Neural progenitor cell (in vitro differentiated cells): Measurements from ENCODE around the gene NCK2. TPM values are rescaled to one million over a fixed set of nuclear protein-coding genes. Genes with fewer than 3 reads are reported as not detected.

Source experiments
- DNase-seq: peaks from one replicate; pipeline ENCODE4 v3.0.0-alpha.2; 2016; ENCODE audit warnings: low spot score
- H2AFZ ChIP-seq: fragments of 200-600 bp; sonication (generic); replicated peaks from 2 replicates; pipeline ENCODE4 v1.6.1; 2016; ENCODE audit warnings: antibody characterized with exemption
- H3F3A ChIP-seq: fragments of 200-600 bp; sonication (generic); 2 replicates; pipeline ENCODE4 v1.6.1; 2016; ENCODE audit warnings: antibody characterized with exemption, low read depth
- H3K27ac ChIP-seq: fragments of 200-600 bp; sonication (generic); 2 replicates; pipeline ENCODE4 v1.5.1; 2016; ENCODE audit warnings: mild to moderate bottlenecking
- H3K27me3 ChIP-seq: fragments of 200-600 bp; sonication (generic); 2 replicates; pipeline ENCODE4 v1.6.1; 2016; ENCODE audit warnings: mild to moderate bottlenecking, moderate library complexity
- H3K36me3 ChIP-seq: fragments of 200-600 bp; sonication (generic); 2 replicates; pipeline ENCODE4 v1.5.1; 2016
- H3K4me1 ChIP-seq: fragments of 200-600 bp; sonication (generic); 2 replicates; pipeline ENCODE4 v1.6.1; 2016; ENCODE audit warnings: mixed run types
- H3K4me2 ChIP-seq: fragments of 200-600 bp; sonication (generic); 2 replicates; pipeline ENCODE4 v1.6.1; 2016
- H3K4me3 ChIP-seq: fragments of 200-600 bp; sonication (generic); 2 replicates; pipeline ENCODE4 v1.5.1; 2016
- H3K79me2 ChIP-seq: fragments of 200-600 bp; sonication (generic); 2 replicates; pipeline ENCODE4 v1.6.1; 2016; ENCODE audit warnings: low read depth
- H3K9ac ChIP-seq: fragments of 200-600 bp; sonication (generic); 2 replicates; pipeline ENCODE4 v1.6.1; 2016
- H3K9me3 ChIP-seq: fragments of 200-600 bp; sonication (generic); 2 replicates; pipeline ENCODE4 v1.5.1; 2016; ENCODE audit warnings: low read depth
- H4K20me1 ChIP-seq: fragments of 200-600 bp; sonication (generic); 2 replicates; pipeline ENCODE4 v1.6.1; 2016; ENCODE audit warnings: low read depth
- H3K27ac Mint-ChIP-seq: 3 replicates; pipeline ENCODE4 v1.8.0; 2021; ENCODE audit warnings: mixed read lengths
- H3K27me3 Mint-ChIP-seq: 2 replicates; pipeline ENCODE4 v1.8.0; 2022; ENCODE audit warnings: low read depth, mild to moderate bottlenecking, inconsistent platforms, moderate library complexity, mixed read lengths; ENCODE audit not compliant: insufficient read depth
- H3K36me3 Mint-ChIP-seq: 3 replicates; pipeline ENCODE4 v1.8.0; 2021; ENCODE audit warnings: mixed read lengths
- H3K4me1 Mint-ChIP-seq: 3 replicates; pipeline ENCODE4 v1.8.0; 2021; ENCODE audit warnings: mixed read lengths
- H3K4me3 Mint-ChIP-seq: 3 replicates; pipeline ENCODE4 v1.8.0; 2021; ENCODE audit warnings: mild to moderate bottlenecking, moderate library complexity, mixed read lengths
- H3K9me3 Mint-ChIP-seq: 3 replicates; pipeline ENCODE4 v1.8.0; 2020; ENCODE audit warnings: mixed read lengths
- EZH2 ChIP-seq: fragments of 200-600 bp; sonication (generic); IDR thresholded peaks from 2 replicates; pipeline ENCODE4 v1.6.1; 2017; ENCODE audit warnings: antibody characterized with exemption, mild to moderate bottlenecking, moderate library complexity
- EZH2phosphoT487 ChIP-seq: fragments of 200-600 bp; sonication (generic); IDR thresholded peaks from 2 replicates; pipeline ENCODE4 v1.6.1; 2017; ENCODE audit warnings: antibody characterized with exemption
- total RNA-seq: library from RNA; depleted of rRNA; stranded (reverse); fragments of >200 nt; gene quantifications from 2 replicates; pipeline ENCODE4 v1.2.3, GENCODE V29; 2015; ENCODE audit warnings: low replicate concordance
- TF ChIP-seq, protein P1 (sequence below): fragments of 200-600 bp; sonication (generic); IDR thresholded peaks from 2 replicates; pipeline ENCODE4 v1.5.1; 2017; ENCODE audit warnings: antibody characterized with exemption, mild to moderate bottlenecking

Gene NCK2
- total RNA-seq, 1 donor from 2014 or later: 26.2 TPM

DNA sequence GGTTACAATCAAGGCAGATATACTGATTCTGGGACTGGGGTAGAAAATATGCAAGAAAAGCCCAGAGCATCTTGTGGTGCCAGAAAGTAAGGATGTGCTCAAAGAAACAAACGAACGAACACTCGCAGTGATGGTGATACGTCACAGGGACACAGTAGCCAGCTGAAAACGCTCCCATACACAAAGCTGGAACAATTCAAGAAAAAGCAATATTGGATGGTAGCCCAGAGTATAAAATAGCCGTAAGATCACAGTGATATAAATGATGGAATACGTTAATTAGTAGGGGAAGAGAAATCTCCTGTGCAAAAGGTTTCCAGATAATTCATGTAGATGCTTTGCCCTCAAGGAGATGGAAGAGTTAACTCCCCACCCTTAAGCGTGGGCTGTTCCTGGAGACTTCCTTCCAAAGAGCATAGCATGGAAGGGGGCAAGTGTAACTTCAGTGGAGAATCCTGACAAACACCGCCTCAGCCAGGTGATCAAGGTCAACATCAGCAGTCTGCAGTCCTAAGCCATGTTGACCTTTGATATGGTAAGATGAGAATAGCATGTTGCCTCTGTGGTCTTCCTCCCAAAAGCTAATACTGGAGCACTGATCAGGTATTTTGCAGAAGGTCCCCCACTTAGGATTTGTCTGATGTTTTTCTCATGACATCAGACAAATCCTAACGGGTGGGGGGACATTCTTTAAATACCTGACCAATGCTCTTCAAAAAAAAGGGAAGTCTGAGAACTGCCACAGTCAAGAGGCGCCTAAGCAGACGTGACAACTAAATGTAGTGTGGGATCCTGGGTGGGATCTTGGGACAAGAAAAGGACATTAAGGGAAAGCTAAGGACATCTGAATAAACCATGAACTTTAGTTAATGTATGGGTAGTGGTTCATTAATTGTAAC, 99.0 kb downstream of the NCK2 start:
- H3K27me3 Mint-ChIP-seq: peaks cover 4% of the 10 kb centered on the region
- peaks cover 21% of the 10 kb centered on the region for H3K79me2 ChIP-seq
- no peak for TF ChIP-seq EZH2phosphoT487
- peaks cover 45% of the 10 kb centered on the region for H4K20me1 ChIP-seq
- peaks cover 10% of the 10 kb centered on the region for H3K9me3 Mint-ChIP-seq
- no peaks in the 10 kb centered on the region for H3K36me3 ChIP-seq
- peaks cover 4% of the 10 kb centered on the region for H3K4me1 ChIP-seq
- no peaks in the 10 kb centered on the region for H3F3A ChIP-seq
- H3K27ac ChIP-seq: no peak overlapping the region
- no peak overlapping the region for H3K4me2 ChIP-seq
- H3K4me3 Mint-ChIP-seq: no peak overlapping the region
- no peak overlapping the region for H3K9ac ChIP-seq
- no peak for DNase-seq
- no peaks in the 10 kb centered on the region for H3K9me3 ChIP-seq
- no peak overlapping the region for H3K27ac Mint-ChIP-seq
- H3K36me3 Mint-ChIP-seq: peaks cover 38% of the 10 kb centered on the region
- H3K4me3 ChIP-seq: no peak overlapping the region
- no peaks in the 10 kb centered on the region for H3K27me3 ChIP-seq
- no peak overlapping the region for H2AFZ ChIP-seq
- peaks cover 7% of the 10 kb centered on the region for H3K4me1 Mint-ChIP-seq

DNA sequence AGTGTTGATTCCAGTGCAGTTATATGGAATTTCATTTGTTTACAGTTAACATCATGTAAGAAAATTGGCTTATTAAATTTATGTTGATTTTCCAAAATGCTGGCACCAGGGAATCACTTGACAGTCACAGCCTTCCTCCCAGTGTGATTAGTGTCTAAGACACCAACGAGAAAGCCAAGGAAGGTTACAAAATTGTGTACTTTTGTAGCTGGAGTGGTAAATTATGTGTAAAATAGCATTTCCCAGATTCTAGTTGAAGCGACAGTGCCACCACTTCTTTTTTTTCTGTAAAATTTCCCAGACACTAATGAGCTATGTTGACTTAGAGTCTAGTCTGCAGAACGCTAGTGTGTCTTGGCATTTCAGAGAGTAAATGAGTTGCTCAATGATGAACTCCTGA, 101.3 kb downstream of the NCK2 start:
- H3K27me3 ChIP-seq: no peaks in the 10 kb centered on the region
- H3F3A ChIP-seq: no peaks in the 10 kb centered on the region
- peaks cover 23% of the 10 kb centered on the region for H3K36me3 Mint-ChIP-seq
- H4K20me1 ChIP-seq: peaks cover 27% of the 10 kb centered on the region
- peaks cover 25% of the 10 kb centered on the region for H3K79me2 ChIP-seq
- no peak overlapping the region for H3K9ac ChIP-seq
- H3K4me1 Mint-ChIP-seq: peaks cover 4% of the 10 kb centered on the region
- H2AFZ ChIP-seq: no peak overlapping the region
- H3K27me3 Mint-ChIP-seq: peaks cover 2% of the 10 kb centered on the region
- no peaks in the 10 kb centered on the region for H3K4me1 ChIP-seq
- no peak overlapping the region for H3K4me3 Mint-ChIP-seq
- no peaks in the 10 kb centered on the region for H3K36me3 ChIP-seq
- H3K9me3 ChIP-seq: no peaks in the 10 kb centered on the region
- TF ChIP-seq, protein P1, sequence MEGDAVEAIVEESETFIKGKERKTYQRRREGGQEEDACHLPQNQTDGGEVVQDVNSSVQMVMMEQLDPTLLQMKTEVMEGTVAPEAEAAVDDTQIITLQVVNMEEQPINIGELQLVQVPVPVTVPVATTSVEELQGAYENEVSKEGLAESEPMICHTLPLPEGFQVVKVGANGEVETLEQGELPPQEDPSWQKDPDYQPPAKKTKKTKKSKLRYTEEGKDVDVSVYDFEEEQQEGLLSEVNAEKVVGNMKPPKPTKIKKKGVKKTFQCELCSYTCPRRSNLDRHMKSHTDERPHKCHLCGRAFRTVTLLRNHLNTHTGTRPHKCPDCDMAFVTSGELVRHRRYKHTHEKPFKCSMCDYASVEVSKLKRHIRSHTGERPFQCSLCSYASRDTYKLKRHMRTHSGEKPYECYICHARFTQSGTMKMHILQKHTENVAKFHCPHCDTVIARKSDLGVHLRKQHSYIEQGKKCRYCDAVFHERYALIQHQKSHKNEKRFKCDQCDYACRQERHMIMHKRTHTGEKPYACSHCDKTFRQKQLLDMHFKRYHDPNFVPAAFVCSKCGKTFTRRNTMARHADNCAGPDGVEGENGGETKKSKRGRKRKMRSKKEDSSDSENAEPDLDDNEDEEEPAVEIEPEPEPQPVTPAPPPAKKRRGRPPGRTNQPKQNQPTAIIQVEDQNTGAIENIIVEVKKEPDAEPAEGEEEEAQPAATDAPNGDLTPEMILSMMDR: no peak
- TF ChIP-seq EZH2phosphoT487: no peak
- TF ChIP-seq EZH2: no peak
- H3K27ac Mint-ChIP-seq: no peak overlapping the region
- no peak overlapping the region for H3K4me2 ChIP-seq
- H3K9me3 Mint-ChIP-seq: peaks cover 7% of the 10 kb centered on the region
- H3K27ac ChIP-seq: no peak overlapping the region
- DNase-seq: no peak
- no peak overlapping the region for H3K4me3 ChIP-seq

DNA sequence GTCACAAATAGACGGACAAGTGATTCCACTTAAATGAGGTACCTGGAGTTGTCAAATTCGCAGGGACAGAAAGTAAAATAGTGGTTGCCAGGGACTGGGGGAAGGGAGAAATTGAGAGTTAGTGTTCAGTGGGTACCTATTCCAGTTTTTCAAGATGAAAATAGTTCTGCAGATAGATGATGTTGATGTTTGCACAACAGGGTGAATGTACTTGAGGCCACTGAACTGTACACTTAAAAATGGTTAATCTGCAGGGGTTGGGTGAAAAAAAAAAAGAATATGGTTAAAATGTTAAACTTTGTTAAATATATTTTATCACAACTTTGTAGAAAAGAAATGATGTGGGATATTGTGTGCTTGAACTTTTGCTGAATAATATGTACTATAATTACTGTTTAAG, 102.3 kb downstream of the NCK2 start:
- H3K27ac ChIP-seq: no peak overlapping the region
- no peak for DNase-seq
- Mint-ChIP-seq H3K36me3 (peaks cover 20% of the 10 kb centered on the region), H3K4me1 (peaks cover 8% of the 10 kb centered on the region), H3K27me3 (peaks cover 2% of the 10 kb centered on the region), H3K27ac (no peak overlapping the region), H3K9me3 (peaks cover 6% of the 10 kb centered on the region), H3K4me3 (no peak overlapping the region)
- H3K79me2 ChIP-seq: peaks cover 36% of the 10 kb centered on the region
- H3K4me3 ChIP-seq: no peak overlapping the region
- no peaks in the 10 kb centered on the region for H3K36me3 ChIP-seq
- H3F3A ChIP-seq: no peaks in the 10 kb centered on the region
- H3K9ac ChIP-seq: no peak overlapping the region
- no peaks in the 10 kb centered on the region for H3K9me3 ChIP-seq
- H3K4me2 ChIP-seq: no peak overlapping the region
- no peaks in the 10 kb centered on the region for H3K27me3 ChIP-seq
- no peak overlapping the region for H2AFZ ChIP-seq
- H4K20me1 ChIP-seq: peaks cover 23% of the 10 kb centered on the region
- H3K4me1 ChIP-seq: no peaks in the 10 kb centered on the region
- TF ChIP-seq EZH2: no peak
- TF ChIP-seq EZH2phosphoT487: no peak
- TF ChIP-seq, protein P1: no peak

DNA sequence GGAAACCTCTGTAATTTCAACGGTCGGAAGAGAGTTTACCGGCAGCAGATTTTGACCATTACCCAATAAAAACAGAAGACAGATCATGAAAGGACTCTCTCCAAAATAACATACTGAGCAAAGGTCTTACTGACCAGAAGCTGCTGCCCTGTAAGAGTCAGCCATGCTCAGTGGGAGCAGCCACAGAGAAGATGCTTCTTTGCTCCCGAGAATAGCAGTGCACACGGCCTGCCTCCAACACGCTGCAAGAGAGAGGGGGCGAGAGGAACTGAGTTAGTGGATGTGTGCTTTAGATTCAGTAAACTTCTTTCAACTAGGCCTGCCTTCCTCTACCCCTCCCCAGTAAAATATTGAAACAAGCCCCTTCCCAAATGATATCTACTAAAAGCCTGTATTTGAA, 103.7 kb downstream of the NCK2 start:
- peaks cover 49% of the 10 kb centered on the region for H3K79me2 ChIP-seq
- no peak overlapping the region for H3K27ac Mint-ChIP-seq

More for the DNA sequence above, 103.7 kb downstream of the NCK2 start:
- H3K9me3 Mint-ChIP-seq: peaks cover 3% of the 10 kb centered on the region
- Histone ChIP-seq H3F3A (no peaks in the 10 kb centered on the region), H3K4me2 (no peak overlapping the region), H3K36me3 (no peaks in the 10 kb centered on the region), H3K9me3 (no peaks in the 10 kb centered on the region), H3K4me1 (no peaks in the 10 kb centered on the region), H4K20me1 (peaks cover 25% of the 10 kb centered on the region), H3K4me3 (no peak overlapping the region), H3K27ac (no peak overlapping the region), H2AFZ (no peak overlapping the region), H3K9ac (no peak overlapping the region), H3K27me3 (no peaks in the 10 kb centered on the region)
- H3K4me3 Mint-ChIP-seq: no peak overlapping the region
- peaks cover 7% of the 10 kb centered on the region for H3K4me1 Mint-ChIP-seq
- TF ChIP-seq, protein P1: no peak
- TF ChIP-seq EZH2phosphoT487 (no peak), EZH2 (no peak)
- H3K27me3 Mint-ChIP-seq: peaks cover 2% of the 10 kb centered on the region
- H3K36me3 Mint-ChIP-seq: peaks cover 16% of the 10 kb centered on the region
- no peak for DNase-seq
